GM12878 (cell line): Measurements from ENCODE around the gene PLGRKT. TPM values are rescaled to one million over a fixed set of nuclear protein-coding genes. Genes with fewer than 3 reads are reported as not detected.

Experiments used
- BRCA1 ChIP-seq: IDR thresholded peaks from 2 replicates; pipeline ENCODE4 v1.6.1; 2011; ENCODE audit warnings: low read depth, low read length, improper control_type of control experiment
- CBX3 ChIP-seq: fragments of 200-600 bp; sonication (generic); IDR thresholded peaks from 2 replicates; pipeline ENCODE4 v1.6.1; 2016; ENCODE audit warnings: low read depth, borderline replicate concordance
- HDAC2 ChIP-seq: fragments of 200-600 bp; sonication (generic); IDR thresholded peaks from 2 replicates; pipeline ENCODE4 v1.6.1; 2017
- MTA2 ChIP-seq: fragments of 450-650 bp; IDR thresholded peaks from 2 replicates; pipeline ENCODE4 v1.6.1; 2016; ENCODE audit warnings: low read depth, mild to moderate bottlenecking, moderate library complexity
- POLR2AphosphoS2 ChIP-seq: IDR thresholded peaks from 2 replicates; pipeline ENCODE4 v1.6.1; 2011; ENCODE audit warnings: low read depth, mild to moderate bottlenecking, low read length, improper control_type of control experiment, moderate library complexity
- SMAD1 ChIP-seq: fragments of 450-650 bp; IDR thresholded peaks from 2 replicates; pipeline ENCODE4 v1.6.1; 2018; ENCODE audit warnings: mild to moderate bottlenecking, low read depth; ENCODE audit not compliant: partially characterized antibody
- TBL1XR1 ChIP-seq: IDR thresholded peaks from 2 replicates; pipeline ENCODE4 v1.6.1; 2012; ENCODE audit warnings: low read depth, low read length, improper control_type of control experiment
- ZNF622 ChIP-seq: fragments of 450-650 bp; IDR thresholded peaks from 2 replicates; pipeline ENCODE4 v1.6.1; 2017; ENCODE audit warnings: mild to moderate bottlenecking, inconsistent platforms
- polyA plus RNA-seq, 11 experiments: library from polyadenylated mRNA; depleted of rRNA in 4 of 11; unstranded in 6 of 11; stranded (reverse) in 5 of 11; fragments of >200 nt; fragmentation: Nextera tagmentation in 4 of 11; fragmentation: Illumina TruSeq in 1 of 11; extraction: Ambion mirVana in 4 of 11; extraction: Trizol in 1 of 11; gene quantifications; 1 replicate in 1 of 11; 2 replicates in 10 of 11; pipeline versions ENCODE4 v1.2.1 to v1.2.3, GENCODE V29; 2011 to 2016; ENCODE audit warnings: inconsistent platforms in 2 of 11, missing spikeins in 2 of 11, low read depth in 1 of 11
- total RNA-seq, 4 experiments: library from RNA; depleted of rRNA in 3 of 4; stranded (reverse); fragments of >200 nt in 3 of 4; fragmentation: Illumina TruSeq in 1 of 4; extraction: Trizol in 1 of 4; gene quantifications; 2 replicates each; pipeline versions ENCODE4 v1.2.1 to v1.2.3, GENCODE V29; 2013 to 2021
- TF ChIP-seq, protein P1 (sequence below): fragments of 450-650 bp; formaldehyde crosslinking; IDR thresholded peaks from 2 replicates; pipeline ENCODE4 v1.5.0; 2022; ENCODE audit warnings: mild to moderate bottlenecking, missing genetic modification characterization
- TF ChIP-seq, protein P2 (sequence below): IDR thresholded peaks from 2 replicates; pipeline ENCODE4 v1.6.1; 2012; ENCODE audit warnings: low read length, inconsistent platforms
- TF ChIP-seq, protein P3 (sequence below): fragments of 450-650 bp; formaldehyde crosslinking; IDR thresholded peaks from 2 replicates; pipeline ENCODE4 v1.4.0; 2020; ENCODE audit warnings: mild to moderate bottlenecking, moderate library complexity
- TF ChIP-seq, protein P4 (sequence below): fragments of 450-650 bp; IDR thresholded peaks from 2 replicates; pipeline ENCODE4 v1.6.1; 2017; ENCODE audit warnings: mild to moderate bottlenecking, moderate library complexity
- TF ChIP-seq, protein P5 (sequence below): fragments of 450-650 bp; IDR thresholded peaks from 2 replicates; pipeline ENCODE4 v1.6.1; 2017; ENCODE audit warnings: mild to moderate bottlenecking, moderate library complexity

The PLGRKT gene
- total and polyA plus RNA-seq, 10 of the 15 experiments (the other 5 are each of a cell fraction or from before 2014, with no cell fraction given): 25.2 to 72.3 (median 38.4) TPM

DNA sequence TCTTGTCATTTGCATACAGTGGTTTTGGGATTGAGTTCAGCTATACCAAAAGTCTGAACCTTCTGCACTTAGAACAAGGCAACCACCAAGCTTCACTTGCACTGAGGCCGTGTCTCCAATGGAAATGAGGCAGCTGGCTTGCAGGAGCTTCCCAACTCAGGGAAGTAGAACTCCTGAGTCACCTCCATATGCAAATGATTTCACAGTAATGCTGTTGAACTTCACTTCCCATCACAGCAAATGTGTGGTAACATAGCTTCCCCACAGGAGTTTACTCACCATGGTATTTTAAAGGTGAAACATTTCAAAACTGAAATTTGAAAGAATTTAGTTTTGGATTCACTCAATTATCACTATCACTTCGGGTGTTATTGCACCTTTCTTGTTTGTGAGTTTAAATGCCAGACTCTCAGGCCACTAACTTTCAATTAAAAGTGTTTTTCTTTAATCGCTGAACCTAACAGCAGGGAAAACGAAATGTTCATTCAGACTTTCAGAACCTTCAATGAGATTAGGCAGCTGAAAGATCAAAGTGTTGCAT, 21.6 kb upstream of the PLGRKT start (continued):
- TF ChIP-seq, protein P1, sequence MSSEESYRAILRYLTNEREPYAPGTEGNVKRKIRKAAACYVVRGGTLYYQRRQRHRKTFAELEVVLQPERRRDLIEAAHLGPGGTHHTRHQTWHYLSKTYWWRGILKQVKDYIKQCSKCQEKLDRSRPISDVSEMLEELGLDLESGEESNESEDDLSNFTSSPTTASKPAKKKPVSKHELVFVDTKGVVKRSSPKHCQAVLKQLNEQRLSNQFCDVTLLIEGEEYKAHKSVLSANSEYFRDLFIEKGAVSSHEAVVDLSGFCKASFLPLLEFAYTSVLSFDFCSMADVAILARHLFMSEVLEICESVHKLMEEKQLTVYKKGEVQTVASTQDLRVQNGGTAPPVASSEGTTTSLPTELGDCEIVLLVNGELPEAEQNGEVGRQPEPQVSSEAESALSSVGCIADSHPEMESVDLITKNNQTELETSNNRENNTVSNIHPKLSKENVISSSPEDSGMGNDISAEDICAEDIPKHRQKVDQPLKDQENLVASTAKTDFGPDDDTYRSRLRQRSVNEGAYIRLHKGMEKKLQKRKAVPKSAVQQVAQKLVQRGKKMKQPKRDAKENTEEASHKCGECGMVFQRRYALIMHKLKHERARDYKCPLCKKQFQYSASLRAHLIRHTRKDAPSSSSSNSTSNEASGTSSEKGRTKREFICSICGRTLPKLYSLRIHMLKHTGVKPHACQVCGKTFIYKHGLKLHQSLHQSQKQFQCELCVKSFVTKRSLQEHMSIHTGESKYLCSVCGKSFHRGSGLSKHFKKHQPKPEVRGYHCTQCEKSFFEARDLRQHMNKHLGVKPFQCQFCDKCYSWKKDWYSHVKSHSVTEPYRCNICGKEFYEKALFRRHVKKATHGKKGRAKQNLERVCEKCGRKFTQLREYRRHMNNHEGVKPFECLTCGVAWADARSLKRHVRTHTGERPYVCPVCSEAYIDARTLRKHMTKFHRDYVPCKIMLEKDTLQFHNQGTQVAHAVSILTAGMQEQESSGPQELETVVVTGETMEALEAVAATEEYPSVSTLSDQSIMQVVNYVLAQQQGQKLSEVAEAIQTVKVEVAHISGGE (CRISPR knock-in tag): no peak
- TF ChIP-seq POLR2AphosphoS2 (no peak), ZNF622 (no peak), SMAD1 (peak; percentile 23), BRCA1 (no peak), MTA2 (peak; percentile 88), TBL1XR1 (peak; percentile 83), CBX3 (no peak), HDAC2 (no peak)
- TF ChIP-seq, protein P2, sequence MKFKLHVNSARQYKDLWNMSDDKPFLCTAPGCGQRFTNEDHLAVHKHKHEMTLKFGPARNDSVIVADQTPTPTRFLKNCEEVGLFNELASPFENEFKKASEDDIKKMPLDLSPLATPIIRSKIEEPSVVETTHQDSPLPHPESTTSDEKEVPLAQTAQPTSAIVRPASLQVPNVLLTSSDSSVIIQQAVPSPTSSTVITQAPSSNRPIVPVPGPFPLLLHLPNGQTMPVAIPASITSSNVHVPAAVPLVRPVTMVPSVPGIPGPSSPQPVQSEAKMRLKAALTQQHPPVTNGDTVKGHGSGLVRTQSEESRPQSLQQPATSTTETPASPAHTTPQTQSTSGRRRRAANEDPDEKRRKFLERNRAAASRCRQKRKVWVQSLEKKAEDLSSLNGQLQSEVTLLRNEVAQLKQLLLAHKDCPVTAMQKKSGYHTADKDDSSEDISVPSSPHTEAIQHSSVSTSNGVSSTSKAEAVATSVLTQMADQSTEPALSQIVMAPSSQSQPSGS: peak; percentile 88
- TF ChIP-seq, protein P3, sequence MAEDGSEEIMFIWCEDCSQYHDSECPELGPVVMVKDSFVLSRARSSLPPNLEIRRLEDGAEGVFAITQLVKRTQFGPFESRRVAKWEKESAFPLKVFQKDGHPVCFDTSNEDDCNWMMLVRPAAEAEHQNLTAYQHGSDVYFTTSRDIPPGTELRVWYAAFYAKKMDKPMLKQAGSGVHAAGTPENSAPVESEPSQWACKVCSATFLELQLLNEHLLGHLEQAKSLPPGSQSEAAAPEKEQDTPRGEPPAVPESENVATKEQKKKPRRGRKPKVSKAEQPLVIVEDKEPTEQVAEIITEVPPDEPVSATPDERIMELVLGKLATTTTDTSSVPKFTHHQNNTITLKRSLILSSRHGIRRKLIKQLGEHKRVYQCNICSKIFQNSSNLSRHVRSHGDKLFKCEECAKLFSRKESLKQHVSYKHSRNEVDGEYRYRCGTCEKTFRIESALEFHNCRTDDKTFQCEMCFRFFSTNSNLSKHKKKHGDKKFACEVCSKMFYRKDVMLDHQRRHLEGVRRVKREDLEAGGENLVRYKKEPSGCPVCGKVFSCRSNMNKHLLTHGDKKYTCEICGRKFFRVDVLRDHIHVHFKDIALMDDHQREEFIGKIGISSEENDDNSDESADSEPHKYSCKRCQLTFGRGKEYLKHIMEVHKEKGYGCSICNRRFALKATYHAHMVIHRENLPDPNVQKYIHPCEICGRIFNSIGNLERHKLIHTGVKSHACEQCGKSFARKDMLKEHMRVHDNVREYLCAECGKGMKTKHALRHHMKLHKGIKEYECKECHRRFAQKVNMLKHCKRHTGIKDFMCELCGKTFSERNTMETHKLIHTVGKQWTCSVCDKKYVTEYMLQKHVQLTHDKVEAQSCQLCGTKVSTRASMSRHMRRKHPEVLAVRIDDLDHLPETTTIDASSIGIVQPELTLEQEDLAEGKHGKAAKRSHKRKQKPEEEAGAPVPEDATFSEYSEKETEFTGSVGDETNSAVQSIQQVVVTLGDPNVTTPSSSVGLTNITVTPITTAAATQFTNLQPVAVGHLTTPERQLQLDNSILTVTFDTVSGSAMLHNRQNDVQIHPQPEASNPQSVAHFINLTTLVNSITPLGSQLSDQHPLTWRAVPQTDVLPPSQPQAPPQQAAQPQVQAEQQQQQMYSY (CRISPR knock-in tag): no peak
- TF ChIP-seq, protein P4, sequence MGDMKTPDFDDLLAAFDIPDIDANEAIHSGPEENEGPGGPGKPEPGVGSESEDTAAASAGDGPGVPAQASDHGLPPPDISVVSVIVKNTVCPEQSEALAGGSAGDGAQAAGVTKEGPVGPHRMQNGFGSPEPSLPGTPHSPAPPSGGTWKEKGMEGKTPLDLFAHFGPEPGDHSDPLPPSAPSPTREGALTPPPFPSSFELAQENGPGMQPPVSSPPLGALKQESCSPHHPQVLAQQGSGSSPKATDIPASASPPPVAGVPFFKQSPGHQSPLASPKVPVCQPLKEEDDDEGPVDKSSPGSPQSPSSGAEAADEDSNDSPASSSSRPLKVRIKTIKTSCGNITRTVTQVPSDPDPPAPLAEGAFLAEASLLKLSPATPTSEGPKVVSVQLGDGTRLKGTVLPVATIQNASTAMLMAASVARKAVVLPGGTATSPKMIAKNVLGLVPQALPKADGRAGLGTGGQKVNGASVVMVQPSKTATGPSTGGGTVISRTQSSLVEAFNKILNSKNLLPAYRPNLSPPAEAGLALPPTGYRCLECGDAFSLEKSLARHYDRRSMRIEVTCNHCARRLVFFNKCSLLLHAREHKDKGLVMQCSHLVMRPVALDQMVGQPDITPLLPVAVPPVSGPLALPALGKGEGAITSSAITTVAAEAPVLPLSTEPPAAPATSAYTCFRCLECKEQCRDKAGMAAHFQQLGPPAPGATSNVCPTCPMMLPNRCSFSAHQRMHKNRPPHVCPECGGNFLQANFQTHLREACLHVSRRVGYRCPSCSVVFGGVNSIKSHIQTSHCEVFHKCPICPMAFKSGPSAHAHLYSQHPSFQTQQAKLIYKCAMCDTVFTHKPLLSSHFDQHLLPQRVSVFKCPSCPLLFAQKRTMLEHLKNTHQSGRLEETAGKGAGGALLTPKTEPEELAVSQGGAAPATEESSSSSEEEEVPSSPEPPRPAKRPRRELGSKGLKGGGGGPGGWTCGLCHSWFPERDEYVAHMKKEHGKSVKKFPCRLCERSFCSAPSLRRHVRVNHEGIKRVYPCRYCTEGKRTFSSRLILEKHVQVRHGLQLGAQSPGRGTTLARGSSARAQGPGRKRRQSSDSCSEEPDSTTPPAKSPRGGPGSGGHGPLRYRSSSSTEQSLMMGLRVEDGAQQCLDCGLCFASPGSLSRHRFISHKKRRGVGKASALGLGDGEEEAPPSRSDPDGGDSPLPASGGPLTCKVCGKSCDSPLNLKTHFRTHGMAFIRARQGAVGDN: peak; percentile 28; the same call in 1 of the 2 replicates
- TF ChIP-seq, protein P5, sequence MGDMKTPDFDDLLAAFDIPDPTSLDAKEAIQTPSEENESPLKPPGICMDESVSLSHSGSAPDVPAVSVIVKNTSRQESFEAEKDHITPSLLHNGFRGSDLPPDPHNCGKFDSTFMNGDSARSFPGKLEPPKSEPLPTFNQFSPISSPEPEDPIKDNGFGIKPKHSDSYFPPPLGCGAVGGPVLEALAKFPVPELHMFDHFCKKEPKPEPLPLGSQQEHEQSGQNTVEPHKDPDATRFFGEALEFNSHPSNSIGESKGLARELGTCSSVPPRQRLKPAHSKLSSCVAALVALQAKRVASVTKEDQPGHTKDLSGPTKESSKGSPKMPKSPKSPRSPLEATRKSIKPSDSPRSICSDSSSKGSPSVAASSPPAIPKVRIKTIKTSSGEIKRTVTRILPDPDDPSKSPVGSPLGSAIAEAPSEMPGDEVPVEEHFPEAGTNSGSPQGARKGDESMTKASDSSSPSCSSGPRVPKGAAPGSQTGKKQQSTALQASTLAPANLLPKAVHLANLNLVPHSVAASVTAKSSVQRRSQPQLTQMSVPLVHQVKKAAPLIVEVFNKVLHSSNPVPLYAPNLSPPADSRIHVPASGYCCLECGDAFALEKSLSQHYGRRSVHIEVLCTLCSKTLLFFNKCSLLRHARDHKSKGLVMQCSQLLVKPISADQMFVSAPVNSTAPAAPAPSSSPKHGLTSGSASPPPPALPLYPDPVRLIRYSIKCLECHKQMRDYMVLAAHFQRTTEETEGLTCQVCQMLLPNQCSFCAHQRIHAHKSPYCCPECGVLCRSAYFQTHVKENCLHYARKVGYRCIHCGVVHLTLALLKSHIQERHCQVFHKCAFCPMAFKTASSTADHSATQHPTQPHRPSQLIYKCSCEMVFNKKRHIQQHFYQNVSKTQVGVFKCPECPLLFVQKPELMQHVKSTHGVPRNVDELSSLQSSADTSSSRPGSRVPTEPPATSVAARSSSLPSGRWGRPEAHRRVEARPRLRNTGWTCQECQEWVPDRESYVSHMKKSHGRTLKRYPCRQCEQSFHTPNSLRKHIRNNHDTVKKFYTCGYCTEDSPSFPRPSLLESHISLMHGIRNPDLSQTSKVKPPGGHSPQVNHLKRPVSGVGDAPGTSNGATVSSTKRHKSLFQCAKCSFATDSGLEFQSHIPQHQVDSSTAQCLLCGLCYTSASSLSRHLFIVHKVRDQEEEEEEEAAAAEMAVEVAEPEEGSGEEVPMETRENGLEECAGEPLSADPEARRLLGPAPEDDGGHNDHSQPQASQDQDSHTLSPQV: no peak
